H7 (cell line): ENCODE data around the gene CYTH4. TPM values are rescaled to one million over a fixed set of nuclear protein-coding genes. Genes with fewer than 3 reads are reported as not detected.
A peak's percentile ranks its signal among the peaks of the same experiment; 100 is the strongest.

Source experiments
- DNase-seq: peaks from one replicate; pipeline ENCODE4 v3.0.0; 2012
- H3K27me3 ChIP-seq: 2 replicates; pipeline ENCODE4 v1.6.0; 2011; ENCODE audit warnings: mild to moderate bottlenecking, low read length; ENCODE audit not compliant: control insufficient read depth, insufficient read depth
- H3K36me3 ChIP-seq: replicated peaks from 2 replicates; pipeline ENCODE4 v1.5.1; 2011; ENCODE audit warnings: low read length; ENCODE audit not compliant: control insufficient read depth, insufficient read depth
- H3K4me3 ChIP-seq: 2 replicates; pipeline ENCODE4 v1.5.1; 2011; ENCODE audit warnings: low read depth, mild to moderate bottlenecking, control low read depth, low read length, moderate library complexity; ENCODE audit not compliant: insufficient read depth
- total RNA-seq: library from RNA; depleted of rRNA; stranded (reverse); fragments of >200 nt; shearing (Covaris generic); gene quantifications from 2 replicates; pipeline ENCODE4 v1.2.3, GENCODE V29; 2014

The CYTH4 gene
- total RNA-seq, 1 experiment from 2014 or later: not detected

- Histone ChIP-seq H3K27me3 (no peaks in the 10 kb centered on the region), H3K36me3 (no peaks in the 10 kb centered on the region), H3K4me3 (no peak overlapping the region)
- DNase-seq: peak; percentile 31
Observed at GRCh38 chr22:37273846-37274225, 8.5 kb upstream of the CYTH4 start.

GRCh38 chr22:37274380-37274862 lies 7.9 kb upstream of the CYTH4 start:
- H3K27me3 ChIP-seq: no peaks in the 10 kb centered on the region
- H3K4me3 ChIP-seq: no peak overlapping the region
- DNase-seq: no peak
- H3K36me3 ChIP-seq: no peaks in the 10 kb centered on the region

GRCh38 chr22:37275134-37275533 lies 7.2 kb upstream of the CYTH4 start:
- DNase-seq: peak; percentile 15
- Histone ChIP-seq H3K27me3 (no peaks in the 10 kb centered on the region), H3K4me3 (no peak overlapping the region), H3K36me3 (no peaks in the 10 kb centered on the region)

- no peak overlapping the region for H3K4me3 ChIP-seq
- no peaks in the 10 kb centered on the region for H3K36me3 ChIP-seq
- DNase-seq: peak; percentile 5
- no peaks in the 10 kb centered on the region for H3K27me3 ChIP-seq
Observed at GRCh38 chr22:37275622-37276021, 6.7 kb upstream of the CYTH4 start.

- H3K36me3 ChIP-seq: no peaks in the 10 kb centered on the region
- no peak overlapping the region for H3K4me3 ChIP-seq
- H3K27me3 ChIP-seq: no peaks in the 10 kb centered on the region
- peak; percentile 77 for DNase-seq
Observed at GRCh38 chr22:37276776-37277175, 5.5 kb upstream of the CYTH4 start.

- Histone ChIP-seq H3K27me3 (no peaks in the 10 kb centered on the region), H3K36me3 (no peaks in the 10 kb centered on the region), H3K4me3 (no peak overlapping the region)
- no peak for DNase-seq
Observed at GRCh38 chr22:37277384-37277783, 4.9 kb upstream of the CYTH4 start.

- Histone ChIP-seq H3K27me3 (no peaks in the 10 kb centered on the region), H3K36me3 (no peaks in the 10 kb centered on the region), H3K4me3 (no peak overlapping the region)
- no peak for DNase-seq
Observed at GRCh38 chr22:37278261-37278660, 4.0 kb upstream of the CYTH4 start.

- H3K36me3 ChIP-seq: no peaks in the 10 kb centered on the region
- DNase-seq: no peak
- no peaks in the 10 kb centered on the region for H3K27me3 ChIP-seq
- no peak overlapping the region for H3K4me3 ChIP-seq
Observed at GRCh38 chr22:37279331-37280181, 2.8 kb upstream of the CYTH4 start.

GRCh38 chr22:37280718-37281117 lies 1.6 kb upstream of the CYTH4 start:
- Histone ChIP-seq H3K36me3 (no peaks in the 10 kb centered on the region), H3K27me3 (no peaks in the 10 kb centered on the region), H3K4me3 (no peak overlapping the region)
- no peak for DNase-seq

GRCh38 chr22:37281195-37281594 lies 1.1 kb upstream of the CYTH4 start:
- Histone ChIP-seq H3K27me3 (no peaks in the 10 kb centered on the region), H3K36me3 (no peaks in the 10 kb centered on the region)
- DNase-seq: no peak

GRCh38 chr22:37281646-37282384 lies 493 bp upstream of the CYTH4 start:
- DNase-seq: no peak
- H3K27me3 ChIP-seq: no peaks in the 10 kb centered on the region
- H3K4me3 ChIP-seq: no peak overlapping the region
- no peaks in the 10 kb centered on the region for H3K36me3 ChIP-seq

More at GRCh38 chr22:37281195-37281594, 1.1 kb upstream of the CYTH4 start:
- H3K4me3 ChIP-seq: no peak overlapping the region

GRCh38 chr22:37283393-37283937 lies 1.2 kb downstream of the CYTH4 start:
- Histone ChIP-seq H3K36me3 (no peaks in the 10 kb centered on the region), H3K27me3 (no peaks in the 10 kb centered on the region; the same call in 1 of the 2 replicates), H3K4me3 (no peak overlapping the region)
- peak; percentile 73 for DNase-seq

GRCh38 chr22:37284126-37284804 lies 2.0 kb downstream of the CYTH4 start:
- Histone ChIP-seq H3K4me3 (no peak overlapping the region), H3K27me3 (no peaks in the 10 kb centered on the region; the same call in 1 of the 2 replicates), H3K36me3 (no peaks in the 10 kb centered on the region)
- no peak for DNase-seq

GRCh38 chr22:37284805-37285355 lies 2.6 kb downstream of the CYTH4 start:
- no peaks in the 10 kb centered on the region; the same call in 1 of the 2 replicates for H3K27me3 ChIP-seq
- peak; percentile 81 for DNase-seq
- no peak overlapping the region for H3K4me3 ChIP-seq
- H3K36me3 ChIP-seq: no peaks in the 10 kb centered on the region
